IPS-18c (cell line): Measurements from ENCODE around the gene CPT1A.

Experiments used
- H3K4me3 ChIP-seq: 2 replicates; pipeline ENCODE4 v1.7.0; 2013; ENCODE audit warnings: low read depth, mild to moderate bottlenecking, low read length, moderate library complexity; ENCODE audit not compliant: insufficient read depth
- H3K9me3 ChIP-seq: one replicate; pipeline ENCODE4 v1.6.1; 2013; ENCODE audit warnings: mild to moderate bottlenecking, low read length, moderate library complexity; ENCODE audit not compliant: control insufficient read depth, insufficient read depth

The CPT1A gene

GRCh38 chr11:68756171-68756766, 85.4 kb downstream of the CPT1A start:
- no peaks in the 10 kb centered on the region for H3K9me3 ChIP-seq

GRCh38 chr11:68753300-68753699, 88.4 kb downstream of the CPT1A start:
- Histone ChIP-seq H3K9me3 (no peaks in the 10 kb centered on the region), H3K4me3 (no peak overlapping the region)

More at GRCh38 chr11:68756171-68756766, 85.4 kb downstream of the CPT1A start:
- H3K4me3 ChIP-seq, result no peak overlapping the region

GRCh38 chr11:68751331-68751856, 90.3 kb downstream of the CPT1A start, which contains the start of gene TESMIN:
TSS of gene TESMIN (minus strand) at chr11:68751520. CDS start at chr11:68750660, 860 bp downstream.
- Histone ChIP-seq H3K4me3 (peak within 1 kb of the TSS; percentile 56), H3K9me3 (no peaks in the 10 kb centered on the region)

- Histone ChIP-seq H3K4me3 (peak overlapping the region; percentile 56; the same call in 1 of the 2 replicates), H3K9me3 (no peaks in the 10 kb centered on the region)
These were observed 90.8 kb downstream of the CPT1A start for GRCh38 chr11:68751004-68751325.

- no peaks in the 10 kb centered on the region for H3K9me3 ChIP-seq
- H3K4me3 ChIP-seq, result peak overlapping the region; percentile 52
These were observed 91.3 kb downstream of the CPT1A start for GRCh38 chr11:68750195-68751003.

GRCh38 chr11:68749229-68750123, 92.2 kb downstream of the CPT1A start:
- H3K4me3 ChIP-seq, result peak overlapping the region; percentile 52
- H3K9me3 ChIP-seq, result no peaks in the 10 kb centered on the region

- H3K4me3 ChIP-seq, result no peak overlapping the region
- no peaks in the 10 kb centered on the region for H3K9me3 ChIP-seq
These were observed 93.7 kb downstream of the CPT1A start for GRCh38 chr11:68748061-68748460.

GRCh38 chr11:68743539-68743938, 98.2 kb downstream of the CPT1A start:
- Histone ChIP-seq H3K9me3 (no peaks in the 10 kb centered on the region), H3K4me3 (no peak overlapping the region)

GRCh38 chr11:68741463-68741862, 100.3 kb downstream of the CPT1A start:
- H3K9me3 ChIP-seq, result no peaks in the 10 kb centered on the region
- no peak overlapping the region for H3K4me3 ChIP-seq

- no peak overlapping the region for H3K4me3 ChIP-seq
- H3K9me3 ChIP-seq, result no peaks in the 10 kb centered on the region
These were observed 106.1 kb downstream of the CPT1A start for GRCh38 chr11:68735646-68736045.

- no peaks in the 10 kb centered on the region for H3K9me3 ChIP-seq
- no peak overlapping the region for H3K4me3 ChIP-seq
These were observed 106.6 kb downstream of the CPT1A start for GRCh38 chr11:68735125-68735524.

- Histone ChIP-seq H3K9me3 (no peaks in the 10 kb centered on the region), H3K4me3 (no peak overlapping the region)
These were observed 107.6 kb downstream of the CPT1A start for GRCh38 chr11:68734111-68734510.

GRCh38 chr11:68727783-68728182, 113.9 kb downstream of the CPT1A start:
- Histone ChIP-seq H3K9me3 (no peaks in the 10 kb centered on the region), H3K4me3 (no peak overlapping the region)

GRCh38 chr11:68724293-68724692, 117.4 kb downstream of the CPT1A start:
- no peaks in the 10 kb centered on the region for H3K9me3 ChIP-seq
- H3K4me3 ChIP-seq, result no peak overlapping the region

- Histone ChIP-seq H3K4me3 (no peak overlapping the region), H3K9me3 (no peaks in the 10 kb centered on the region)
These were observed 119.6 kb downstream of the CPT1A start for GRCh38 chr11:68722143-68722542.

- H3K4me3 ChIP-seq, result no peak overlapping the region
- no peaks in the 10 kb centered on the region for H3K9me3 ChIP-seq
These were observed 120.6 kb downstream of the CPT1A start for GRCh38 chr11:68721075-68721474.

GRCh38 chr11:68715456-68716122, 126.1 kb downstream of the CPT1A start:
- Histone ChIP-seq H3K9me3 (no peaks in the 10 kb centered on the region), H3K4me3 (no peak overlapping the region)
